Breast epithelium (tissue), 3 donors: ENCODE data around the gene DGKB.

Source experiments
- CTCF ChIP-seq, 3 donors: fragments of 450-650 bp; IDR thresholded peaks; one replicate each; pipeline ENCODE4 v1.5.1; 2016 to 2017; ENCODE audit warnings: antibody characterized with exemption in 3 of 3, mild to moderate bottlenecking in 3 of 3, moderate library complexity in 3 of 3
- POLR2A ChIP-seq: fragments of 450-650 bp; IDR thresholded peaks from one replicate; pipeline ENCODE4 v1.6.1; 2016; ENCODE audit warnings: antibody characterized with exemption, mild to moderate bottlenecking, moderate library complexity
- POLR2AphosphoS5 ChIP-seq, 3 donors: sonication (generic); formaldehyde crosslinking; IDR thresholded peaks; one replicate each; pipeline ENCODE4 v1.6.1; 2017; ENCODE audit warnings: antibody characterized with exemption in 3 of 3

GRCh38 chr7:14480281-14480680 lies 422.3 kb downstream of the DGKB start:
- TF ChIP-seq POLR2A (no peak), CTCF (IDR thresholded peaks at IDR 0.05) (no peak), POLR2AphosphoS5 (IDR thresholded peaks at IDR 0.05) (no peak)
